Measurements from ENCODE around the gene GALNT10.

DNA sequence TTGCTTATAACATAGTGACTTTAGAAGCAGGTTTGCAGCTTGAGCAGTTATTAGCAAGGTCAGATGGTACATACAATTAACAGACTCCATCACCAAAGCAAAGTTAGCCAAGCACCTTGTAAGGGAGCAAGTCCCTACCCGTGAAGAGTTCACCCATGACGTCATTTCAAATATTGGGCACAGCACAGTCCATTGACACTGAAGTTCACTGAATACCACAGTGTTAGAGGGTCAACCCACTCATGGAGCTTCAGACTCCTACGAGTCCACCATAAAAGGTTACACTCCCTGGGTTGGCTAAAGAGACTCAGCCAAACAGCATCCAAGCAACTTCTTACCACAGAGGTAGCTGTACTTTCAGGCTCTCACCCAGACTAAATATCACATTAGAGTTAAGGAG, 77.5 kb downstream of the GALNT10 start:
- no peak for TF ChIP-seq ZFX (IDR thresholded peaks at IDR 0.05; ENCODE audit: borderline replicate concordance)
- TF ChIP-seq, protein P1, sequence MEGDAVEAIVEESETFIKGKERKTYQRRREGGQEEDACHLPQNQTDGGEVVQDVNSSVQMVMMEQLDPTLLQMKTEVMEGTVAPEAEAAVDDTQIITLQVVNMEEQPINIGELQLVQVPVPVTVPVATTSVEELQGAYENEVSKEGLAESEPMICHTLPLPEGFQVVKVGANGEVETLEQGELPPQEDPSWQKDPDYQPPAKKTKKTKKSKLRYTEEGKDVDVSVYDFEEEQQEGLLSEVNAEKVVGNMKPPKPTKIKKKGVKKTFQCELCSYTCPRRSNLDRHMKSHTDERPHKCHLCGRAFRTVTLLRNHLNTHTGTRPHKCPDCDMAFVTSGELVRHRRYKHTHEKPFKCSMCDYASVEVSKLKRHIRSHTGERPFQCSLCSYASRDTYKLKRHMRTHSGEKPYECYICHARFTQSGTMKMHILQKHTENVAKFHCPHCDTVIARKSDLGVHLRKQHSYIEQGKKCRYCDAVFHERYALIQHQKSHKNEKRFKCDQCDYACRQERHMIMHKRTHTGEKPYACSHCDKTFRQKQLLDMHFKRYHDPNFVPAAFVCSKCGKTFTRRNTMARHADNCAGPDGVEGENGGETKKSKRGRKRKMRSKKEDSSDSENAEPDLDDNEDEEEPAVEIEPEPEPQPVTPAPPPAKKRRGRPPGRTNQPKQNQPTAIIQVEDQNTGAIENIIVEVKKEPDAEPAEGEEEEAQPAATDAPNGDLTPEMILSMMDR (IDR thresholded peaks at IDR 0.05) = no peak
